ENCODE results near the gene UNC119.

- TF ChIP-seq, protein P1, sequence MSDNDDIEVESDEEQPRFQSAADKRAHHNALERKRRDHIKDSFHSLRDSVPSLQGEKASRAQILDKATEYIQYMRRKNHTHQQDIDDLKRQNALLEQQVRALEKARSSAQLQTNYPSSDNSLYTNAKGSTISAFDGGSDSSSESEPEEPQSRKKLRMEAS (IDR thresholded peaks at IDR 0.05), result peak; percentile 40; the same call in 1 of the 2 replicates
- no peak for TF ChIP-seq CTCF (IDR thresholded peaks at IDR 0.05 in 2 of 3, conservative IDR thresholded peaks at IDR 0.05 in 1 of 3; ENCODE audit: borderline replicate concordance in 1 of 3, insufficient read depth in 1 of 3, low read depth in 2 of 3, low read length in 2 of 3)
These were observed 24.5 kb upstream of the UNC119 start, which contains the start of gene ALDOC for GRCh38 chr17:28576758-28577465.

Measured in HCT116 (cell line).